Gastrocnemius medialis (tissue), 4 donors: Measurements from ENCODE around the gene CCT5.

Experiments
- POLR2A ChIP-seq, 2 donors: fragments of 450-650 bp; IDR thresholded peaks; one replicate each; pipeline ENCODE4 v1.6.1; 2017; ENCODE audit warnings: antibody characterized with exemption in 2 of 2, mild to moderate bottlenecking in 2 of 2, moderate library complexity in 2 of 2
- TF ChIP-seq, protein P1 (sequence below), 5 experiments: fragments of 450-650 bp in 3 of 5; fragments of 200-600 bp in 2 of 5; sonication (generic) in 2 of 5; IDR thresholded peaks in 4 of 5; conservative IDR thresholded peaks in 1 of 5; 1 replicate in 4 of 5; 2 replicates in 1 of 5; pipeline ENCODE4 v1.5.1; 2016 to 2019; ENCODE audit warnings: antibody characterized with exemption in 5 of 5, mild to moderate bottlenecking in 3 of 5, moderate library complexity in 3 of 5

DNA sequence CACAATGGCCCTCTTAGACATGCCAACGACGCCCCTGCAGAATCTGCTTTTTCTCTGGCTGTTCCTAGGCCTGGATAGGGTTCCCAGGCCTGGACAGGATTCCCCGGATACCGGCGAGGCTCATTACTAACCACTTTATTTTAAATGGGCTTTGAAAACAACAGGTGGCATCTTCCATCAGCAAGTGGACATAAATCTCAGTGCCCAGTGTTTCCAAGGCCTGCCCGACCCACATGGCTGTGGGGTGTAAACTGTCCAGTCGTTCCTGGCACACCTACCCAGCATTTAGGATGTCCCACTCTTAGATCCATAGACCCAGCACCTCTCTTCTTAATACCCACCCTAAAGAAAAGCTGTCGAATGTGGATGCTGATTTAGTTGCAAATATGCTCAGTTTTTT lies 56.7 kb downstream of the CCT5 start:
- TF ChIP-seq POLR2A (IDR thresholded peaks at IDR 0.05), result peak in 1 of 2 donors; percentile 41
- TF ChIP-seq, protein P1, sequence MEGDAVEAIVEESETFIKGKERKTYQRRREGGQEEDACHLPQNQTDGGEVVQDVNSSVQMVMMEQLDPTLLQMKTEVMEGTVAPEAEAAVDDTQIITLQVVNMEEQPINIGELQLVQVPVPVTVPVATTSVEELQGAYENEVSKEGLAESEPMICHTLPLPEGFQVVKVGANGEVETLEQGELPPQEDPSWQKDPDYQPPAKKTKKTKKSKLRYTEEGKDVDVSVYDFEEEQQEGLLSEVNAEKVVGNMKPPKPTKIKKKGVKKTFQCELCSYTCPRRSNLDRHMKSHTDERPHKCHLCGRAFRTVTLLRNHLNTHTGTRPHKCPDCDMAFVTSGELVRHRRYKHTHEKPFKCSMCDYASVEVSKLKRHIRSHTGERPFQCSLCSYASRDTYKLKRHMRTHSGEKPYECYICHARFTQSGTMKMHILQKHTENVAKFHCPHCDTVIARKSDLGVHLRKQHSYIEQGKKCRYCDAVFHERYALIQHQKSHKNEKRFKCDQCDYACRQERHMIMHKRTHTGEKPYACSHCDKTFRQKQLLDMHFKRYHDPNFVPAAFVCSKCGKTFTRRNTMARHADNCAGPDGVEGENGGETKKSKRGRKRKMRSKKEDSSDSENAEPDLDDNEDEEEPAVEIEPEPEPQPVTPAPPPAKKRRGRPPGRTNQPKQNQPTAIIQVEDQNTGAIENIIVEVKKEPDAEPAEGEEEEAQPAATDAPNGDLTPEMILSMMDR (IDR thresholded peaks at IDR 0.05 in 4 of 5, conservative IDR thresholded peaks at IDR 0.05 in 1 of 5), result no peak
